Chondrocyte (in vitro differentiated cells): ENCODE measurements around the gene UBFD1. TPM values are rescaled to one million over a fixed set of nuclear protein-coding genes. Genes with fewer than 3 reads are reported as not detected.

Source experiments
- DNase-seq: peaks from one replicate; pipeline ENCODE4 v3.0.0; 2021; ENCODE audit warnings: mixed read lengths, low spot score
- H3K27ac Mint-ChIP-seq: one replicate; pipeline ENCODE4 v1.8.0; 2021; ENCODE audit warnings: mild to moderate bottlenecking, moderate library complexity, mixed read lengths; ENCODE audit not compliant: unreplicated experiment
- H3K27me3 Mint-ChIP-seq: 2 replicates; pipeline ENCODE4 v1.8.0; 2021; ENCODE audit warnings: low read depth, mixed read lengths
- H3K36me3 Mint-ChIP-seq: 2 replicates; pipeline ENCODE4 v1.8.0; 2021; ENCODE audit warnings: low read depth, mixed read lengths
- H3K4me1 Mint-ChIP-seq: 2 replicates; pipeline ENCODE4 v1.8.0; 2021; ENCODE audit warnings: low read depth, mild to moderate bottlenecking, mixed read lengths
- H3K4me3 Mint-ChIP-seq: one replicate; pipeline ENCODE4 v1.8.0; 2021; ENCODE audit warnings: mild to moderate bottlenecking, moderate library complexity, mixed read lengths; ENCODE audit not compliant: unreplicated experiment
- H3K9me3 Mint-ChIP-seq: 2 replicates; pipeline ENCODE4 v1.8.0; 2021; ENCODE audit warnings: low read depth, mixed read lengths
- total RNA-seq: library from RNA; stranded (reverse); gene quantifications from 3 replicates; pipeline ENCODE4 v1.2.1, GENCODE V29; 2021
- TF ChIP-seq, protein P1 (sequence below): fragments of 200-600 bp; sonication (generic); IDR thresholded peaks from 2 replicates; pipeline ENCODE4 v1.5.0; 2021; ENCODE audit warnings: antibody characterized with exemption, mild to moderate bottlenecking, moderate library complexity

The UBFD1 gene
- total RNA-seq, 1 donor from 2014 or later = 105 TPM

DNA sequence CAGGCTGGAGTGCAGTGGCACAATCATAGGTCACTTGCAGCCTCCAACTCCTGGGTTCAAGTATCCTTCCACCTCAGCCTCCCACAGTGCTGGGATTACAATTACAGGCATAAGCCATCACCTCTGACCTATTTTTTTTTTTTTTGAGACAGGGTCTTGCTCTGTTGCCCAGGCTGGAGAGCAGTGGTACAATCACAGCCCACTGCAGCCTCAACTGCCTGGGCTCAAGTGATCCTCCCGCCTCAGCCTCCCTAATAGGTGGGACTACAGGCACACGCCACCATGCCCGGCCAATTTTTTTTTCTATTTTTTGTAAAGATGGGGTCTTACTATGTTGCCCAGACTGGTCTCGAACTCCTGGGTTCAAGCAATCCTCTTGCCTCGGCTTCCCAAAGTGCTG is 41.6 kb upstream of the UBFD1 start:
- no peak overlapping the region for H3K27ac Mint-ChIP-seq
- no peak for DNase-seq
- H3K36me3 Mint-ChIP-seq = peaks cover 11% of the 10 kb centered on the region
- H3K27me3 Mint-ChIP-seq = no peaks in the 10 kb centered on the region
- TF ChIP-seq, protein P1, sequence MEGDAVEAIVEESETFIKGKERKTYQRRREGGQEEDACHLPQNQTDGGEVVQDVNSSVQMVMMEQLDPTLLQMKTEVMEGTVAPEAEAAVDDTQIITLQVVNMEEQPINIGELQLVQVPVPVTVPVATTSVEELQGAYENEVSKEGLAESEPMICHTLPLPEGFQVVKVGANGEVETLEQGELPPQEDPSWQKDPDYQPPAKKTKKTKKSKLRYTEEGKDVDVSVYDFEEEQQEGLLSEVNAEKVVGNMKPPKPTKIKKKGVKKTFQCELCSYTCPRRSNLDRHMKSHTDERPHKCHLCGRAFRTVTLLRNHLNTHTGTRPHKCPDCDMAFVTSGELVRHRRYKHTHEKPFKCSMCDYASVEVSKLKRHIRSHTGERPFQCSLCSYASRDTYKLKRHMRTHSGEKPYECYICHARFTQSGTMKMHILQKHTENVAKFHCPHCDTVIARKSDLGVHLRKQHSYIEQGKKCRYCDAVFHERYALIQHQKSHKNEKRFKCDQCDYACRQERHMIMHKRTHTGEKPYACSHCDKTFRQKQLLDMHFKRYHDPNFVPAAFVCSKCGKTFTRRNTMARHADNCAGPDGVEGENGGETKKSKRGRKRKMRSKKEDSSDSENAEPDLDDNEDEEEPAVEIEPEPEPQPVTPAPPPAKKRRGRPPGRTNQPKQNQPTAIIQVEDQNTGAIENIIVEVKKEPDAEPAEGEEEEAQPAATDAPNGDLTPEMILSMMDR = no peak
- H3K4me1 Mint-ChIP-seq = peaks cover 6% of the 10 kb centered on the region
- no peaks in the 10 kb centered on the region for H3K9me3 Mint-ChIP-seq
- no peak overlapping the region for H3K4me3 Mint-ChIP-seq

DNA sequence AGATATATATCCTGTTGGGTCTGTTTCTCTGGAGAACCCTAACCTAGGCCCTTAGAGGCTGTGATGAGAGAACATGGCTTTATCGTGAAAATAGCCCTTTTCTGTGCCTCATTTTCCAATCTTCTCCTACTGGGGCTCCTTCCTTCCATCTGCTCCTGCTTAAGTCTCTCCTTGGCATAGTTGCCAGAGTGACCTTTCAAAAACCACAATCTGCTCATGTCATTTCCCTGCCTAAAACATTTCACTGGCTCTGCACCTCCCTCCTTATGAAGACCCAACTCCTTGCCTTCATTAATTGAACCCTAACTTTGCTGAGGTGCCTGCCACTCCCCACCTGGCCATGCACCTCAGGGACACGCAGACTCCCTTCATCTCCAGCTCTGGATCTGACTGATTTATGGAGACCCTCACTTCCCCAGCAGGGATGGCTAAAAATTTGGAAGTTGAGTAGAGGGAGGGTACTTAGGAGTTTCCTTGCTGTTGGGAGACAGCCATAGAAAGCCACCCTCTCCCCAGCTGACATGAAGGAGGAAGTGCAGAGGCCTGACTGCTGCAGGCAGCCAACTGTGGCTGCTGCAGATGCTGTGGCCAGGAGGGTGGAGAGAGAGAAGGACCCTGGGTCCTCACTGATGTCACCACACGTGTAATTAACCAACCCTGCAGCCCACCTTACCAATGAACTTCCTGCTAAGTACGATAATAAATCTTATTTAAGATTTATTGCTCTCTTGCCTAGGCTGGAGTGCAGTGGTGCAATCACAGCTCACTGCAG is 41.0 kb upstream of the UBFD1 start:
- Mint-ChIP-seq H3K4me1 (peaks cover 3% of the 10 kb centered on the region), H3K27me3 (no peaks in the 10 kb centered on the region), H3K36me3 (peaks cover 13% of the 10 kb centered on the region), H3K4me3 (no peak overlapping the region), H3K9me3 (no peaks in the 10 kb centered on the region), H3K27ac (peak overlapping the region; percentile 55)
- TF ChIP-seq, protein P1 = no peak
- DNase-seq = no peak

DNA sequence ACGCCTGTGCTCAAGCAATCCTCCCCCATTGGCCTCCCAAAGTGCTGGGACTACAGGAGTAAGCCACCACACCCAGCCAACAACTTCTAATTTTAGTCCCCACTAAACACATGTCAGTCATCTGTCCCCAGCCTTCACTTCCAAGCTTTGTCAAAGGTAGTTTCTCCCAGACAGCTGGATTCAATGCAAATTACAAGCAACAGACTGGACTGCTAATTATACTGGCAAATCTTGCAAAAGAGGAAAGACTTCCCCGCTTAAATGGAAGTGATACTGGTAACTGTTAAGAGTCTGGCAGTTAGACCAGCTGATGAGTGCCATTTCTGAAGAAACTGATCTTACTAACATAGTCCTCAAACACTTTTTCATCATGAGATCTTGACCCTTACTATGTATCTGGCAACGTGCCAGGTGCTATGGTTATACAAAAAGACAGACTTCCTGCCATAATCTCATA is 39.1 kb upstream of the UBFD1 start:
- Mint-ChIP-seq H3K4me1 (peaks cover 3% of the 10 kb centered on the region), H3K36me3 (peaks cover 27% of the 10 kb centered on the region), H3K27ac (no peak overlapping the region), H3K9me3 (no peaks in the 10 kb centered on the region), H3K27me3 (no peaks in the 10 kb centered on the region), H3K4me3 (no peak overlapping the region)
- TF ChIP-seq, protein P1 = no peak
- DNase-seq = no peak

DNA sequence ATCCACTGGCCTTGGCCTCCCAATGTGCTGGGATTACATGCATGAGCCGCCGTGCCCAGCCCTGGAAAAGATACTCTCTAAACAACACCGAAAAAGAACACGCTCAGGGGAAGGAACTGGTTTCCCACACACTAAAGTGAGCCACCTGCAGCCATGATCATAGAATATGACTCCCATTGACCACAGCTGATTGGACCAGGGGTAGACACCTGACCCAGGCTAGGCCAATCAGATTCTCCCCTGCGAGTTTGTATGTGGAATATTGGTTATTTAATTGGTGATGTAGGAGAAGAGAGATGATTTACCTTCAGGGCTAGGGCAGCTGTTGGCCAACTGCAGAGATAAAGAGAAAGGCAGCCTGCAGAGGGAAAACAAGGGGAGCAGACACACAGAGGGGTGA is 38.2 kb upstream of the UBFD1 start:
- H3K27ac Mint-ChIP-seq = no peak overlapping the region
- H3K36me3 Mint-ChIP-seq = peaks cover 32% of the 10 kb centered on the region
- H3K4me1 Mint-ChIP-seq = peaks cover 3% of the 10 kb centered on the region
- TF ChIP-seq, protein P1 = no peak
- no peak for DNase-seq
- H3K27me3 Mint-ChIP-seq = no peaks in the 10 kb centered on the region
- no peaks in the 10 kb centered on the region for H3K9me3 Mint-ChIP-seq
- H3K4me3 Mint-ChIP-seq = no peak overlapping the region

DNA sequence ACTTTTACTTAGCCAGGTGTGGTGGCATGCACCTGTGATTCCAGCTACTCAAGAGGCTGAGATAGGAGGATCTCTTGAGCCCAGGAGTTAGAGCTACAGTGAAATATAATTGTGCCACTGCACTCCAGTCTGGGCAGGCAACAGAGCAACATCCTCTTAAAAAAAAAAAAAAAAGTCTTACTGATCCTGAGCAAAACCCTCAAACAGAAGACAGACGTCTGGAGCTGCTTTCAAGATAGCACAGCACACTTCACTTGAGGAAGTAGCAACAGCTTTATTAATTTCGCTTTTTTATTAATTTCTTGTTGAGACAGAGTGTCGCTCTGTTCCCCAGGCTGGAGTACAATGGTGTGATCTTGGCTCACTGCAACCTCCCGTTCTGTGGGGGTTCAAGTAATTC is 37.0 kb upstream of the UBFD1 start:
- peaks cover 3% of the 10 kb centered on the region for H3K4me1 Mint-ChIP-seq
- TF ChIP-seq, protein P1 = no peak
- no peak overlapping the region for H3K4me3 Mint-ChIP-seq
- DNase-seq = no peak
- peaks cover 37% of the 10 kb centered on the region for H3K36me3 Mint-ChIP-seq
- H3K9me3 Mint-ChIP-seq = no peaks in the 10 kb centered on the region
- H3K27me3 Mint-ChIP-seq = no peaks in the 10 kb centered on the region
- no peak overlapping the region for H3K27ac Mint-ChIP-seq
